ENCODE measurements around the gene ARHGAP27. TPM values are rescaled to one million over a fixed set of nuclear protein-coding genes. Genes with fewer than 3 reads are reported as not detected.

ARHGAP27 gene
- total RNA-seq, 1 donor from 2014 or later = 100 TPM

DNA sequence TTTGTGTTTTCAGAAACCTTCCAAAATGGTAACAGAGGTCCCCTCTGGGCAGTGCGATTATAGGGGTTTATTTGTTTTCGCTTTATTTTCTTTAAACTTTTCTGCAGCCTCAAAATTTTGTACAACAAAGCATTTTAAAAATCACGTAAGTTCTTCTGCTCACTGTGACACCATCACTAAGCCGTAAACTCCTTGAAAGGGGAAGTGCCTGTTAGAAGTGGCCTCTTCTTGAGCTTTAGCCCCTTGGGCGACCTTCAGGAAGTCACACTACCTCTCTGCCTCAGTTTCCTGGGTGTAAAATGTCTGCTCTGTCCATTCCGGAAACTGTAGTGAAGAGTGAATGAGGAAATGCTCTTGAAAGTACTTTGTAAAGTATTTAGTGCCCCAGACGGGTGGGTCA, 26.6 kb downstream of the ARHGAP27 start:
- no peak for DNase-seq (ENCODE audit: low spot score)

DNA sequence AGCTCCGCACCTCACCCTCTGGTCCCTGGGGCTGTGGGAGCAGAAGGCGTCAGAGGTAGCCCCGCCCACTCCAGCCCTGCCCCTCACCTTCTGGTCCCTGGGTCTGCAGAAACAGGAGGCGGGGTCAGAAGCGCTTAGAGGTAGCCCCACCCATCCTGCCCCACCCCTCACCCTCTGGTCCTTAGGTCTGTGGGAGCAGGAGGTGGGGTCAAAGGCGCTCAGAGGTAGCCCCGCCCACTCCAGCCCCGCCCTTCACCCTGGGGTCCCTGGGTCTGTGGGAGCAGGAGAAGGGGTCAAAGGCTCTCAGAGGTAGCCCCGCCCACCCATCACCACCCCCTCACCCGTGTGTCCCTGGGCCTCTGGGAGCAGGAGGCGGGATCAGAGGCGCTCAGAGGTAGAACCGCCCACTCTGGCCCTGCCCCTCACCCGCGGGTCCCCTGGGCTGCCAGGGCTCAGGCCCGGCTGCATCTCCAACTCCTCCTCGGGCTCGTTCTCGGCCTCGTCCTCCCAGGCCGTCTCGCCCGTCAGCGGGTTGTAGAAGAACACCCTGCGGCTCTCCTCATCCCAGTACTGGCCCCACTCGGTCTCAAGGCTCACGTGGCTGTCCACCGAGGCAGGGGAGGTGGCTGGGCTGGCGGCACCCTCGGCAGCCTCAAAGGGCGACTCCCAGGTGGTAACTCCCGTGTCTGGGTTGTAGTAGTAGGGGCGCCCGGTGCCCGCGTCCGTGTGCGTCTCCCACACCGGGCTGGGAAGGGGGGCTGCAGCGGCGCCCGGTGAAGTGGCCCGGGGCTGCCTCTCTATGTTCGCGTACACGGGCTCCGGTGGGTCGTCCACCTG, 27.2 kb downstream of the ARHGAP27 start:
- no peak for DNase-seq (ENCODE audit: low spot score)

DNA sequence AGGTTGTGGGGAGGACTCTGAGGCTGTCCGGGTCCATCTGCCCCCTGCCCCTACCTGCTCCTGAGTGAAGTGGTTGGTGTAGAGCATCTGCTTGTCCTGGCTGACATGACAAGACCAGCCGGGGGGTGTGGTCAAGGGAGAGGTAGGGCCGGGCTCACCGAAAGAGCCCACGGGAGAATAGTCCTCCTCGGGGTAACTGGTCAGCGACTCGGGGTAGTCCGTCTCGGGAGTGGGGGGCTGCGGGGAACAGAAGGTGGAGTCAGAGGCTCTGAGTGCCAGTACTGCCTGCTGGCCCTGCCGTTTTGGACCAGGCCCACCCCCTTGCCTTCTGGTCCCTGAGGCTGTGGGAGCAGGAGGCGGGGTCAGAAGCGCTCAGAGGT, 27.8 kb downstream of the ARHGAP27 start:
- DNase-seq (ENCODE audit: low spot score) = no peak

DNA sequence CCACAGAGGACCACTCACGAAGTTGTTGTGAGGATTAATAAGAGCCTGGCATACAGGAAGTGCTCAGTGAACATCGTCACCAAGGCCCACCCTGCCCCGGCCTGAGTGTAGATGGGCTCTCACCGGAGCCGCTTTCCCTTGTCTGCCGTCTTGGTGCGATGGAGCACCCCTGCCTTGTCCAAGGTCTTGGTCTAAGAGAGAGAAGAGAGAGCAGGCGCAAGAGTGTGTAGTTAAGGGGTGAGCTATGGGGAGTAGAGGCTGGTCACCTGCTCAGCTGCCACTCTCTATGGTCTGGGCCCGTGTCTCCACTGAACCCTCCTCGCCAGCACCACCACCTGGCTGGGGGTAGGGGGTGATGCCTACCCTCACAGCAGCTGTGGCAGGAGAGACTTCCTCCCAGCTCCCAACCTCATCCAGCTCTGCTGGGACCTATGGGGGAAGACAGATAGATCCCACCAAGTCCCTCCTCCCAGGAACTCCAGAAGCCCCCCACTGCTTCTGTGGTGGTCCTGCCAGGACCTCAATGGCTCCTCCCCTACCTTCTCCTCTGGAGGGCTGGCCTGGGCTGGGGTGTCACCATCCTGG, 28.7 kb downstream of the ARHGAP27 start:
- DNase-seq (ENCODE audit: low spot score) = no peak

DNA sequence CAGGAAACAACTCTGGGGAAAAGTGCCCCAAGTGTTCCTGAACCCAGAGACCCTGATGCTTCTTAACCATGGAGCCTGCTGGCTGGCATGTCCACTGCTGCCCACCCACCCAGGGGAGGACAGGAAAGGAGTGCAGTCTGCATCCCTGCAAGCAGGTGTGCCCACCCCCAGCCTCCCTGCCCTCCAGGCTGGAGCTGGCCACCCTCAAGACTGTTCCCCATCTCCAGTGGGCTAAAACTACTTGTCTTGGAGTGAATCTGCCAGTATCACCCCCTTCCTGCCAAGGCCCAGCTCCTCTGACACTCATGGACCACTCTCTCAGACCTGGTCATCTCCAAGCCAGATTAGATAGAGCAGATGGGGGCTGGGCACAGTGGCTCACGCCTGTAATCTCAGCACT, 29.8 kb downstream of the ARHGAP27 start:
- DNase-seq (ENCODE audit: low spot score) = no peak

DNA sequence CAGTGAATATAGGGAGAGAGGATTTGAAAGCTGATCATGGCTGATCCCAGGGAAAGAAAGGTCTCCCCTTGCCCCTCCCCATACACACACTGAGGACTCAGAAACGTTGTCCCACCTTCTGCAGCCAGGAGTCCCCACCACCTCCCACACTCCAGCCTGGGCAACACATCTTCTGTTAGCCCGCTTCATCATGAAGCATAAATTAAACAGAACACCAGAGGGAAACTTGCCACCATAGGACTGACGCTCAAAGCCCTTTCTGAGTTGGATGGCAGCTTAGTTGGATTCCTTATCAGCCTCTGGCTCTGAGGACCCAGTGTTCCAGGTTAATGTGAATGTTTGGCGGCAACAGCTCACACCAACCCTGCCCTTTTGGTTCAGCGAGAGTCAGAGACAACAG, 33.9 kb downstream of the ARHGAP27 start:
- no peak for DNase-seq (ENCODE audit: low spot score)

DNA sequence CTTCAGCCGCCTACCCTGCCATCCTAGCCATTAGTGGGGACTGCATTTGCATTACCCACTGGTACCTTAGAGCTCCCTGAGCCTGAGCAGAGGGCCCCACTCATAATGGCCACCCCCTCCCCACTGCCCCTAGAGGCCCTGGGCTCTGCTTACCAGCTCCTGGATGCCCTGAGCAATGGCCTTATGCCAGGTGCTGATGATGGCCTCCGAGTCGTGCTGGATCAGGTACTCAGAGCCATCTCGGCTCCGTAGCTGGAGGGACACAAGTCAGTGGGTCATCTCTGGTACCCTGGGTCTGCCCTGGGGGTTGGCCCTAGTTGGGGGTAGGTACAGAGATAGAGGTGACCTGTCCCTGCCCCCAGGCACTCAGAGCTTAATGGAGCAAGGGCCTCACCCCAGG, 34.9 kb downstream of the ARHGAP27 start:
- no peak for DNase-seq (ENCODE audit: low spot score)

DNA sequence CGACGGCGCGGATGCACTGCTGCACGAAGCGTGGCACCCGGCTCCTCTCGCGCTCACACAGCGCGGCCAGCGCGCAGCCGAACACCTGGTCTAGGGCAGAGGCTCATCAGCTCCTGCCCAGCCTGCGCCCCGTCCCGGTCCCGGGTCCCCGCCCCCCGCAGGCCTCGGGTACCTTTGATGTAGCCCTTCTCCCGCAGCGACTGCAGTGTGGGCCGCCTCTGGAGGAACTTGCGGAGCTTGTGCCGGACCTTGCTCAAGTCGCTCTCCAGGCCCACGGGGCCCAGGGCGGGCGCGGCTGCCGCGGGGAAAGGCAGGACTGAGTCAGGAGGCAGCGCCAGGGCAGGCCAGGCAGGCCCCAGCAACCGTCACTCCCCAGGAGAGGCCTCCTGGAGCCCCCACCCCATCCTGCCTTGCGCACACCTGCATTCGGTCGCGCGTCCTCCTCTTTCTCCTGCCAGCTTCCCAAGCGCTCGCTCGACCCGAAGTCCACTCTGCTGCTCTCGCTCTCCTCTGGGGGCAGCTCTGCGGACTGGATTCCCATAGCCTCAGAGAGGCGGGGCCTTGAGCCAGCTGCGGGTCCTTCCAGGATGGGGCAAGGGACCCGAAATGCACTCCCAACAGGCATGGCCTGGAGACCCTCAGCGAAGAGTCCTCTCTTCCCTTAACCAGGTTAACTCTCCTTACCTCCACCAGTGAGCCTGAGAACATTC, 36.0 kb downstream of the ARHGAP27 start:
- DNase-seq (ENCODE audit: low spot score) = no peak

DNA sequence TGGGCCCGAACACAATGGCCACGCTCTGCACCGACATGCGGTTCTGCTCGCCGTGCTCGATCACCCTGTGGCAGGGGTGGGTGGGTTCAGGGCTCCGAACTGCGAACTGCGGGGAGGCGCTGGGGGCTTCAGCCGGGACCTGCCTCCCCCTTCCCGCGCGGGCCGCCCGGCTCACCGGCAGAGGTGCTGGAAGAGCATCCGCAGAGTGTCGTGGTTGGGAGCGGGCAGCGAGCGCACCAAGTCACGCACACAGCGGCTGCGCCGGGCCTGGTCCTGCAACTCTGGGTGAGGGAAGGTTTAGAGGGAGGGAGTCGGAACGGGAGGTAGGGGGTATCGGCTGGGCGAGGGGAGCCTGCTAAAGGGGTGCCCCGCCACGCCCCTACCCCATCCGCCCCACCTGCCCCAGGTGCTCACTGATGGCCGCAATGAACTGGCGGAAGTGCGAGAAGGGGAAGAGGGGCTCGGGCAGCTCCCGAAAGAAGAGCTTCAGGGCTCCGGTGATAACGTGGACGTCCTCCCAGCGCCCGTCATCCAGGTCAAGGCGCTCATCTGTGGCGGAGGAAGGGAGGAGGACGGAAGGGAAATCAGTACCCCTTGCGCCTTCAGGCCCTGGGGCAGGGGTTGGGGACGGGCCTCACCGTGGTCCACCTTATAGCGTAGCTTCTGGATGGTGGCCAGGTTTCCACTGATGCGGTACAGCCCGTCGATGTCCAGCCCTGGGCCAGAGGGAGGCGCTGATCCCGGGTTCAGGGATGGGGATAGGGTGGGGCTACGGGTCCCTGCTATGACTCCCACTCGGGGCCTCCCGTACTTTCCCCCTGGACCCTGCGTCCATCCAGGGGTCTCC, 36.9 kb downstream of the ARHGAP27 start:
- DNase-seq (ENCODE audit: low spot score) = no peak

DNA sequence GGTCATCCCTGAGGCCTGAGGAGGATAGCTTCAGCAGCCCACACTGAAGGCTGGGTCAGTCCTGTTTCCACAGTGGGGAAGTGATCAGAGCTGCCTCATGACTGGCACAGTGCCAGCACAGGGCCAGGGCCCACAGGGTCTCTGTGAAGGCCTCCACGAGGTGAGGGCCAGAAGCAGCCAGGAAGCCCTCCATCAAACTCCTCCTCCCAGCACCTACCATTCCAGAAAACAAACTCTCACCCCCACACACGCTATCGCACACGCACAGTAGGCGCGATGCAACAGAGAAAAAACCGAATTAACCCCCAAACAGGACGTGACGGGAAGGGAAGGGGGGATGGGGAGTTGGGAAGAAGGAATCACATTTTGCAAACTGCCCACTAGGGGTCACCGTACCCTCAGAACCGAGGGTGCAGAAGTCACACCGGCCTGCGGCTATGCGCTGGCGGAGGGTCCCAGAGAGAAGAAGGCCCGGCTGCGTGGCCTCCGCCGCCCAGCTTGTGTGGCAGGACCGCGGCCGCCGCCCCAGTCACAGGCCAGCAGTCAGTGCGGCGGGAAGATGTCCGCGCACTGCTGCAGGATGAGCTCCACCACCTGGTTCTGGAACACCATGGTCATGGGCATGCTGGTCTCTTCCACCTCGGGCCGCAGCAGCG, 37.6 kb downstream of the ARHGAP27 start:
- DNase-seq (ENCODE audit: low spot score) = peak; percentile 73

DNA sequence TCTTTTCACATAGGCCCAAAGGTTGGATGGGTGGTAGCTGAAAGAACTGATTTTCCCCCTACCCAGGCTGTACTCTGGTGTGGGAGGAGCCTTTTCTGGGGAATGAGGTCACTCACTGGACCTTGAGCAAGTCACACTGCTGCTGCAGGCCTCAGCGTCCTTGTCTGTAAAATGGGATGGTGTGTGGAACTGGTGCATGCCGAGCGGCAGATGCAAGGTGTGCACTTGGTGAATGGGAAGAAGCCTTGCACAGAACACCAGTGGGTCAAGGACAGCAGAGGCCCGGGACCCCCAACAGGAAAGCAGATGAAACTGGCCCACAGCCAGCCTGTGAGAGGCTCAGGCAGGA, 38.1 kb downstream of the ARHGAP27 start:
- DNase-seq (ENCODE audit: low spot score) = no peak

DNA sequence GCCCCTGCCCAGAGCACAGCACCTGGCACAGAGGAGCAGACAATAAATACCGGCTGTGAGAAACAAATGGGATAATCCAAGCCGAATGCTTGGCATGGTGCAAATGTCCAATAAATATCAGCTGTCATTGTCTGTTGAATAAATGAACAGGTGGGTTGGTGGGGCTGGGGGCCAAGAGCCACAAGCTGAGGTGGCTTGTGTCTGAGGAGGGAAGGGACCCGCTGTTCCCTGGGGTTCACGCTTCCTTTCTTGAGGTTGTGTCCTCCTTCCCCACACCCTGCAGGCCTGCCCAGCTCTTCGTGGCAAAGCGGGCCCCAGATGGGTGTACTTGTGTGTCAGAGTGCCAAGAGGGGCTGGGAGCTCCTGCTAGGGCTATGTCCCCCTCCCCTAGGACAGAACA, 38.6 kb downstream of the ARHGAP27 start:
- no peak for DNase-seq (ENCODE audit: low spot score)

DNA sequence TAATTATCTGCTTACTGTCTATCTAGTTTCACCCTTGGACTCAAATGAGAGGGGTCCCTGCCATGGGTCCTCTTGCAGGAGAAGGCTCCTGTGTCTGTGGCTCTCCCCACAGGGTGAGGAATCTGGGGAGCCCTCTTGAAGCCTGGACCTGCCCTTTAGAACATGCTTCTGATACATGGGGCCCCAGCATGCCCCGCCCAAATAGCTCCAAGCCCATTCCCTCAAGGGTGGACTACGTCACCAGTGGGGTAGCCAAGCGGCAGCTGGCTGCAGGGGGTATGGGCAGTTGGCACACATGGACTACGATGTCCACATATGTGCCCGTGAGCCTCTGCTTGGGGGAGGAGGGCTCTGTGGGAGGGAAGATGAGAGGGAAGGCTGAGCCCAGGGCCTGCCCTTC, 39.3 kb downstream of the ARHGAP27 start:
- no peak for DNase-seq (ENCODE audit: low spot score)

DNA sequence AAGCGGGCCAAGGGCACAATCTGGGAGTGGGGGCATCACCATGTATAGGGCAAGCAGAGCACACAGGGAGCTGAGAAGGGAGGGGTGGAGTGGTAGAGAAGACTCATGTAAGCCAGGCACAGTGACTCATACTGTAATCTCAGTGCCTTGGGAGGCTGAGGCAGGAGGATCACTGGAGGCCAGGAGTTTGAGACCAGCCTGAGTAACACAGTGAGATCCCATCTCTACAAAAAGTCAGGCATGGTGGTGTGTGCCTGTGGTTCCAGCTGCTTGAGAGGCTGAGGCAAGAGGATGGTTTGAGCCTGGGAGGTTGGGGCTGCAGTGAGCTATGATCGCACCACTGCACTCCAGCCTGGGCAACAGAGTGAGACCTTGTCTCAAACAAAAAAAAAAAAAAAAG, 40.8 kb downstream of the ARHGAP27 start:
- DNase-seq (ENCODE audit: low spot score) = no peak

DNA sequence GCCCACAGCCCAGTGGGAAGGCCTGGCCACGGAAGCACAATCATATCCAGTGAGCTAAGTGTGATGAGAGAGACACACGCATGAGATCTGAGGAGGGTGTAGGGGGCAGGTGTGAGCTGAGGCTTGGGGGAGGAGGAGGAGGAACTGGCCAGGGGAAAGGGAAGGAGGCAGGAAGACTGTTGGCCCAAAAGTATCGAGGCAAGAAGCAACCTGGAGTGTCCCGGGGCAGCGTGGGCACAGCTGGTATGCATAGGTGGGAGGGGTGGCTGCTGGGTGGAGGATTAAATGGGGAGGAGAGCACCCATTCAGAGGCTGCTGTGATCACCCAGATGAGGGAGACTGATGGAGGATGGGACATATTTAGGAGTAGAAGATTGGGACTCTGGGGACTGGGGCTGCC, 41.4 kb downstream of the ARHGAP27 start:
- DNase-seq (ENCODE audit: low spot score) = no peak

DNA sequence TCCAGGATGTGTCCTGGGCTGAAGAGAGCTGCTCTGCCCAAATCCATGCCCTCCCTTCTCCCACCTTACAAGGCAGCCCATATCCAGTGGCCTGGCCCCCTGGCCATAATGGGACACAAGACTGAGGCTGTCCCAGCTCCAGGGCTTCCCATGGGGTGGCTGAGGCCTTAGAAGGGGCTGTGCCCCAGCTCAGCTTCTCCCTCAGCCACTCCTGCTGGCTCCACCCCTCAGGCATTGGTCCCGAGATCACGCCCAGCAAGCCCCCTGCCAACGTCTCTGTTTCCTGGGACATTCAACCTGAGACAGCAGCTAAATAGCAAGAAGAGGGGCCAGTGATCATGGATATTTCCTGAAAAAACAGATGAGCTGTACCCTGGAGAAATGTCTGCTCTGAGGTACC, 43.3 kb downstream of the ARHGAP27 start:
- no peak for DNase-seq (ENCODE audit: low spot score)

DNA sequence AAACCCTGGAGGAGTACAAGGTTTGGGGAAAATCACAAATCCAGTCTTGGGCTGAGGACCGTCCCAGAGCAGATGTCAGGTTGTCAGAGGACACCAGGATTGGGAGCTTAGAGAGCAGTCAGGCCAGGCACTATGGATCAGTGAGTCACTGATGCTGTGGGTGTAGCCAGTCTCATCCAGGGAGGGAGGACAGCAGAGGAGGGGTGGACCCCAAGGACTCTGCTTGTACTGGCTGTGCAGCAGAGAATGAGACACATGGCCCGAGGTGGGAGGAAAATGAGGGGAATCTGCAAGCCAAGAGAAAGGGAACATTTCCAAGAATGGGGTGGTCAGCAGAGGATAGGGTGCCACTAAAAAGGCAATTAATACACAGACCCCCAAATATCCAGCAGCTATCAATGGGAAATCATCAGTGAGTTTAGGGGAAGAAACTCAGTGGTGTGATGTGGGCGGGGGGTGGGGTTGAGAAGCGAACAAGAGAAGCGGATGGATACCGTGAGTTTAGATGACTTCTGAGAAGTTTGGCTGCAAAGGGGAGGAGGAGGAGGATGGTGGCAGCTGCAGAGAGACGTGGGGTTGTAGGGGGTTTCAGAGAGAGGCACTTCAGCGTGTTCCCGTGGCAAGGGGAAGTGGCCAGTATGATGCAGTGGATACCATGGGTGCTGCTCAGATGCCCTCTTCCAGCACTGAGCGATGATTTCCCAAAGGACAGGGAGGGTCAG, 43.9 kb downstream of the ARHGAP27 start:
- DNase-seq (ENCODE audit: low spot score) = no peak

DNA sequence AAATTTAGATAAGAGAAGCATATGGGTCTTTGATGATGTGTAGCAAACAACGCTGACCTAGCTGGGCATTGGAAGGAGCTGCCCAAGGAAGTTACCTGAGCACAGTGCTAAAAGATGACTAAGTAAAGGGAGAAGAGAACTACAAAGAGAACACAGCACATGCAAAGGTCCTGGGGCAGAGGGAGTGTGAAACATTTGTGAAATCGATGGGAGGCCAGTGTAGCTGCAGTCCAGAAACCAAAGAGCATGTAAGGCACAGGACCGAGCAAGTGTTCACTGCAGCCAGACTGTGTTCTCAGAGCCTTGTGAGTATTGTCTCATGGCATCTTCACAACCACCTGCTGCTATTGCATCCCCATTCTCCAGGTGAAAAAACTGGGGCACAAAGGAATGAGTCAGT, 44.9 kb downstream of the ARHGAP27 start:
- no peak for DNase-seq (ENCODE audit: low spot score)

DNA sequence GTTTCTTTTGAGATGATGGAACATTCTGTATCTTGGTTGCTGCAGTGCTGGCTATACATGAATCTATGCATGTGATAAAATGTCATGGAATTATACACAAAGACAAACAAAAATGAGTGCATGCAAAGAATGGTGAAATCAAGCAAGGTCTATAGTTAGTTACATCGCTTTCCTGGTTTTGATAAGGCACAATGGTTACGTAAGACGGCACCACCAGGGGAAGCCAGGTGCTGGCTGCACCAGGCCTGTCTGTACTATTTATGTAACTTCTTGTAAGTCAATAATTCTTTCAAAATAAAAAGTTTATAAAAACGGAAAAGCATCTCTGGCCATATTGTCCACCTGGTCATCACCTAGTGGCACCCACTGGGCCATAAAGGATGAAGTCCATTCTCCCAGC, 46.5 kb downstream of the ARHGAP27 start:
- no peak for DNase-seq (ENCODE audit: low spot score)

DNA sequence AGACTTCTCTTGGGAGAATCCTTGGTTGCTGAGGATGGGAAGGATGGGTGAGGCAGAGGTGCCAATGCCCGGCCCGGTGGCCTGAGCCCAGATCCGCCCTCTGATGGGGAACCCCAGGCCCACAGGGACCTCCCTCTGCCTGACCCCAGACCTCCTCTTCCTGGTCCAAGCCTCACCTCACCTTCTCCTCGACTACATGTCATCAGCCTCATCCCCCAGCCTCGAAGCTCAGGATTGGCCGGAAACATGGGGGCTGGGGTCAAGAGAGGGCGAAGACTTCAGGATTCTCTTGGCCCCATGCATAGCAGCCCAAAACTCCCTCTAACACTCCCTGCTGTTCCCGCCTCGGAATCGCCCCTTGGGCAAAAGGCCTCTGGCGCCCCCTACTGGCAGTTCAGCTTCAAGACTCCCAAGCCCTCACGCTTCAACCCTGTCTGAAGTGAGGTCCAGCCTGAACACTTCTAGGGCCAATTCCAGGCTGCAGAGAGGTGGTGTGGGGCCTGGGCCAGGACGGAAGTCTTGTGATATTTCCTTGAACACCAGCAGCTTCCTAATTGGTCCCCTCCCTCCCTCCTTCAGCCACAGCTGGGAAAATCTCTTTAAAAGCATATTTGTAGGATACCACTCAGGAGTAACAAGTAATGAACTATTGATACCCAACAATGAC, 47.2 kb downstream of the ARHGAP27 start:
- DNase-seq (ENCODE audit: low spot score) = peak; percentile 93

All from ureter (tissue), 1 donor.